ENCODE results near the gene KRT84.

- TF ChIP-seq CTCF (IDR thresholded peaks at IDR 0.05) (no peak), POLR2AphosphoS5 (IDR thresholded peaks at IDR 0.05) (no peak)
Observed at GRCh38 chr12:52371716-52372115, 13.7 kb downstream of the KRT84 start.
